Tibial nerve (tissue), 4 donors: ENCODE results near the gene TRIM67.

ENCODE experiments used
- CTCF ChIP-seq, 5 experiments: fragments of 200-600 bp in 3 of 5; fragments of 450-650 bp in 2 of 5; sonication (generic) in 3 of 5; IDR thresholded peaks; one replicate each; pipeline ENCODE4 v1.5.1; 2016 to 2019; ENCODE audit warnings: antibody characterized with exemption in 5 of 5, mild to moderate bottlenecking in 3 of 5, moderate library complexity in 2 of 5
- EP300 ChIP-seq, 2 donors: sonication (generic); formaldehyde crosslinking; IDR thresholded peaks; one replicate each; pipeline ENCODE4 v1.6.1; 2017; ENCODE audit warnings: antibody characterized with exemption in 2 of 2, mild to moderate bottlenecking in 1 of 2
- POLR2A ChIP-seq, 2 donors: fragments of 450-650 bp; IDR thresholded peaks; one replicate each; pipeline ENCODE4 v1.6.1; 2017; ENCODE audit warnings: antibody characterized with exemption in 2 of 2, mild to moderate bottlenecking in 2 of 2, moderate library complexity in 2 of 2

GRCh38 chr1:231186356-231187115, 24.7 kb downstream of the TRIM67 start:
- no peak for TF ChIP-seq POLR2A (IDR thresholded peaks at IDR 0.05)
- no peak for TF ChIP-seq CTCF (IDR thresholded peaks at IDR 0.05)
- no peak for TF ChIP-seq EP300 (IDR thresholded peaks at IDR 0.05)
